ENCODE data around the gene FHIT.

Gene FHIT

DNA sequence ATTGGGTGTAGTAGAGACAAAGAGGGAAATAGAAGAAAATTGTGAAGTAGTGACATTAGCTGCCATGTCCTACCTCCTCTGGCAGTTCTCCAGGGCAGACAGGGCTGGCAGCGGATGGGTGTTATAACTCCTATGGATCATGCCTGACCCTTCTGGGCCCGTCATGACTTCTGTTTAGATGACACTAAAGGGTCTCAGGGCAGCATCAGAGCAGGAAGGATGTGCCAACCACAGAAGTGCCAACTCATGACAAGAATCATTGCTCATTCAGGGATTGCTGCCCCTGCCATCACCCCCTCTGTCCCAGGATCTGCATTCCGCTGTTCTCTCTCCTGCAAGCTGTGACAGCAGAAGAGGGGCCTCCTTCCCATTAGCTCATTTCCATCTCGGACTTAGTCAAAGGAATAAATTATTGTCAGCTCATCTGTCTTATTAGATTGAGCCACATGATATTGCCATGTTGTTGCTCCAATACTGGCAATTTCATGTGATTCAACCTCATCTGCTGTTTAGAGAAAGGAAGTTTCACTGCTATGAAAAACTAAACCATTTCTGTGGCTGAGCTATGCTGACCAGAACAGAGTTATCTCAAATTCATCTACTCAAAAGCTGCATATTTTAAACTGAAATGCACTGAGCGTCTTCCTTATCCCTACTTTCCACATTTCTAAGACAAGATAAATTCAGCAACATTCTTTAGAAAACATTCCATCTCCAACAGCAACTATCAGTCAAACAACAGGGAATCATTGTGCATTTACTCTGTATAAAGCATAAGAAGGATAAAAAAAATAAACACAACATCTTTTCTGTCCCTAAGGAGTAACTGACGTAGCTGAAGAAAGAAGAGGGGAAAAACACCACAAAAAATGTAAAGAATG is 271.6 kb downstream of the FHIT start:
- DNase-seq = no peak

GRCh38 chr3:60973321-60973720 is 277.9 kb downstream of the FHIT start:
- DNase-seq = no peak

DNA sequence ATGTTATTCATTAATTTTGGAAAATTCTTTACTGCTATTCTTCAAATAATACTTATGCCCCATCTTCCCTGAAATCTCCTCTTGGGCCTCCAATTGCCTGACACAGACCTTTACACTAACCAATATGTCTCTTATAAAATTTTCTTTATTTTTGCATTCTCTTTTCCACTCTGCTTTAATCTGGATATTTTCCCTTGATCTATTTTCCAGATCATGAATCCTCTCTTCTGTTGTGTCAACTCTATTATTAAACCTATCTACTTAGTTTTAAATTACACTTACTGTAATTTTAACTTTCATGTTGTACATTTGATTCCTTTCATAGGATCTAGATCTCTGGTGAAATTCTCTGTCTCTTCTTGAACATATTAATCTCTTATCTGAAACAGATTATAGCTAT is 278.7 kb downstream of the FHIT start:
- DNase-seq = no peak

- no peak for DNase-seq
These were observed 280.4 kb downstream of the FHIT start for GRCh38 chr3:60970850-60971249.

DNA sequence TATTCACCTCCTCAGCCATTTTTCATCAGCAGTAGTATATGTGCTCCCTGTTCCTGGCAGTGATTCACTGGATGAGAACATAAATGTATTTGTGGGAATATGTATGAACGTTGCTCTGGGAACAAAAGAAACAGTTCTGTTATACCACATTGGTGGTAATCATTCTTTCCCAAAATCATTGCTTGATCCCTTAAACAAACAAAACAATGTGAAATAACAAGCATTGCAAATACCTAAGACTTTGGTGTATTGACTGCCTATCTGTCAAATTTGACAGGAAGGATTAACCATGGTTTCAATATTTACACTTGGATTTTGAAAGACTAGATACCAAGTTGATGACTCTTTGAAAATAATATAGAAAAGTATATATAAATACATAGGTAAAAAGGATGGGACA is 284.1 kb downstream of the FHIT start:
- no peak for DNase-seq

DNA sequence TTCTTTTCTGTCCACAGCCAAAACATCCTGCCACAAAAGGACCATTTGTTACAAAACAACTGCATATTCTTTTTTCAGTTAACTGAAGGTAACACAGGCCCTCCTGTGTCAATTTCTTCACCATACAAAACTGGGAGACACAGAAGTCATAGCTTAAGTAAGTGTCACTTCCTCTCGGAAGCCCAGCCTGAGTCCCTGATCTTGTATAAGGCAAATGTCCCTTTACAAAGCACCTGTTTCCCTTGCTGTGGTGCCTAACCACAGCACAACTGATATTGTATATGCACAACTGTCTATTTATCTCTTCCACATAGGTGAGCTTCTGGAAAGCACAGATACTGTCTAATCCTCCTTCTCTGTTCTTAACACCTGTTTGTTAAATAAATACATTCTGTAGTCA is 293.7 kb downstream of the FHIT start:
- DNase-seq = no peak

- DNase-seq = no peak
These were observed 294.5 kb downstream of the FHIT start for GRCh38 chr3:60956729-60957128.

DNA sequence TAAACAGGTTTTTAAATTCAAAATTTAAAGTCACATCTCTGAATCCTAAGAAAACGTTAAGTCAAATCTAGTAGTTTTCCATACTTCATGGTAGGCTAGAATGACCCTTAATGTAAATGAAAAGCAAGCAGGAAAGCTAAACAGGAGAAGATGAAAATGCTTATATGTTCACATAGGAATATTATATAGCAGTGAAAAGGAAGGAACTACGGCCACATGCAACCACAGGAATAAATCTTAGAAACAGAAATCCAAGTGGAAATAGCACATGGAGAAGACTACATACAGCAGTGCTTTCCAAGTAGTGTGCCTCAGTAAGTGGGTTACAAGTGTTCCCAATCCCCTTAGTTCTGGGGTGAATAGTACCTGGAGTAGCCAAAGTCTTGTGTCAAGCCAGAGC is 296.2 kb downstream of the FHIT start:
- DNase-seq = no peak

DNA sequence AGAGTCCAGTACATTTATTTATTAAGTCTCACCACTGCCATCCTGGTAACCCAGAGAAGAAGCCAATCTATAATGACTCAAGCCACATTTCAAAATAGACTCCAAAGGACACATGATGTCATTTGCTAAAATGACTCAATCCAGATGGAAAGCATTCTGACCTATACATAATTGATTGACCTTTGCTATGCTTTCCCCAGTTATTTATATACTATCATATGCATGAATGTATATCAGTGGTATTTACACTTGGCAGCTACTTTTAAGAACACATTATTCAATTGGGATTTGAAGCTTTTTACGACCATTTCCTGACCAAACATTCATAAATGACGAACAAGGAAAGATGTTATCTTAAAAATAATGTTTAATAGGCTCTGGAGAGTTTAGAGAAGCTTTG is 297.2 kb downstream of the FHIT start:
- no peak for DNase-seq

- no peak for DNase-seq
These were observed 297.9 kb downstream of the FHIT start for GRCh38 chr3:60953351-60953750.

DNA sequence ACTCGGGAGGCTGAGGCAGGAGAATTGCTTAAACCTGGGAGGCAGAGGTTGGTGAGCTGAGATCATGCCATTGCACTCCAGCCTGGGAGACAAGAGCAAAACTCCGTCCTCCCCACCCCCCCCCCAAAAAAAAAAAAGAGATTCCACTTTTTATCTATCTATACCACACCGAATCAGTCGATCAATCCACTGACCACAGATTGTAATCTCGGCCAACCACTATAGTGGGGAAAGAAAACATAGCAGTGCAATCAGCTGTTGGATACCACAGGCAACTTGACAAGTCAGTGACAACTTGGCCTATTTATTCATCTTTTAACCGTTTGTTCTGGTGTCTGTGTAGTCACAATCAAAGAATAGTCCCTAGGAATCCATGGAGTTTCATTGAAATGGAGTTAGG is 299.2 kb downstream of the FHIT start:
- DNase-seq = no peak

GRCh38 chr3:60949146-60949545 is 302.1 kb downstream of the FHIT start:
- no peak for DNase-seq

GRCh38 chr3:60948488-60948887 is 302.8 kb downstream of the FHIT start:
- DNase-seq = no peak

GRCh38 chr3:60935709-60936108 is 315.5 kb downstream of the FHIT start:
- DNase-seq = no peak

GRCh38 chr3:60933824-60934223 is 317.4 kb downstream of the FHIT start:
- no peak for DNase-seq

GRCh38 chr3:60932643-60933042 is 318.6 kb downstream of the FHIT start:
- no peak for DNase-seq

DNA sequence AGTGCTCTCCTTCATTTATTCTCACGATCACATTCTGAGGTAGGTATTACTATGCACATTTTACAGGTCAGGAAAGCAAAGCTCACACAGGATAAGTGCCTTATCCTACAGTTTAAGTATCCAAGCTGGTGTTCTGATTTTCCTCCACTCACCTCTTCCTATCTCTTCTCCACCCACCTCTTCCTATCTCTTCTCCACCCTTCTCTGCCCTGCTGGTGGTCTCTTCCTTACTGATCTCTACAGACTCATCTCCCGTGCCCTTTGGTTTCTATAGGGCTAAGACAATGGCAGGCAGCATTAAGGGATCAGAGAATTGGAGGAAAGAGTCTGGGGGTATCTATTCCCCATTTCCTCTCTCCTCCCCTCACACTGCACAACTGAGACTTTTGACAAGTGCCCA is 319.1 kb downstream of the FHIT start:
- no peak for DNase-seq

GRCh38 chr3:60931452-60931851 is 319.8 kb downstream of the FHIT start:
- DNase-seq = no peak

GRCh38 chr3:60920519-60920918 is 330.7 kb downstream of the FHIT start:
- DNase-seq = no peak

GRCh38 chr3:60919296-60919695 is 332.0 kb downstream of the FHIT start:
- no peak for DNase-seq

- no peak for DNase-seq
These were observed 334.1 kb downstream of the FHIT start for GRCh38 chr3:60917141-60917540.

GRCh38 chr3:60916546-60916945 is 334.7 kb downstream of the FHIT start:
- no peak for DNase-seq

DNA sequence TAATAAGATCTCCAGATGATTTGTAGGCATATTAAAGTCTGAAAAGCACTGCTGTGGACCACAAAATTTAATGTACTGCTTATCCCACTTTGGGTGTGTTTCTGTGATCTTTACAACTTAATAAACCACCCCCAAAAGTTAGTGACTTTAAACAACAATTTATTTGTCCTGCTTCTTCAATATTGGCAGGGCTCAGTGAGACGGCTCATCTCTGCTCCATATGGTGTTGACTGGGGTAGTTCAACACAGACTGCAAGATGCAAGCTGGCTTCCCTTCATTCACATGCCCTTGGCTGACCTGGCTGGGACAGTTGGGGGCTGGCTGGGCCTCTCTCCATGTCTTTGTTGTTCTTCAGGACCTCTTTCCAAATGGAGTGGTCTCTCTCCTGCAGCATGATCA is 337.8 kb downstream of the FHIT start:
- no peak for DNase-seq

DNA sequence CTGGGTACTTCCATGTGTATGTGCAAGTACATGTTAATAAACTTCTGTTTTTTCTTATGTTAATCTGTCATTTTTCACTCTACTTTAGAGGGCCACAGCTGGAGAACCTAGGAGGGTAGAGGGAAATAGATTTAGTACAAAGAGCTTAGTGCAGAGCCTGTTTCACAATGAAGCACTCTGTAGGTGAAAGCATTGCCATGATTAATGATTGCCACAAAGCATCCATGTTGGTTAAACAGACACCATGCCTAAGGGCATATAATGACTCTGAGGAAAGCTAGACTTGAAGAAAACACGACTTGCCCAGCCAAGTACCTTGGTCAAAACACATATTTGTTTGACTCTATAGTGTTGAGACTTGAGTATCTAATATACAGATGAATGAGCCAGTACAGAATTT is 338.4 kb downstream of the FHIT start:
- no peak for DNase-seq

GRCh38 chr3:60912142-60912541 is 339.1 kb downstream of the FHIT start:
- no peak for DNase-seq

Data from stimulated activated CD4-positive, alpha-beta T cell treated with anti-CD3 and anti-CD28 coated beads, Interleukin-4, amount 100 ng/mL, for 24 hours (primary cell).